ENCODE results near the gene CLCN7. TPM values are rescaled to one million over a fixed set of nuclear protein-coding genes. Genes with fewer than 3 reads are reported as not detected.

CLCN7 gene
- total and polyA plus RNA-seq, 2 donors (not counting 3 experiments of a cell fraction or from before 2014, with no cell fraction given): 59.8 to 94.9 TPM

GRCh38 chr16:1466968-1467521, 7.8 kb downstream of the CLCN7 start:
- TF ChIP-seq MYC (IDR thresholded peaks at IDR 0.05; ENCODE audit: low read depth, low read length): no peak
- TF ChIP-seq FOS (IDR thresholded peaks at IDR 0.05; ENCODE audit: borderline replicate concordance, insufficient read depth, low read length): no peak
- no peak for TF ChIP-seq POLR2A (IDR thresholded peaks at IDR 0.05; ENCODE audit: low read depth, low read length)
- TF ChIP-seq GATA2 (IDR thresholded peaks at IDR 0.05; ENCODE audit: insufficient read depth, insufficient read length, low read depth, low read length): no peak
- TF ChIP-seq, protein P1, sequence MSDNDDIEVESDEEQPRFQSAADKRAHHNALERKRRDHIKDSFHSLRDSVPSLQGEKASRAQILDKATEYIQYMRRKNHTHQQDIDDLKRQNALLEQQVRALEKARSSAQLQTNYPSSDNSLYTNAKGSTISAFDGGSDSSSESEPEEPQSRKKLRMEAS (IDR thresholded peaks at IDR 0.05; ENCODE audit: insufficient read depth, insufficient read length): no peak
- no peak for TF ChIP-seq POLR2AphosphoS5 (IDR thresholded peaks at IDR 0.05; ENCODE audit: insufficient read depth, low read depth, low read length)
- no peak for TF ChIP-seq JUN (IDR thresholded peaks at IDR 0.05; ENCODE audit: borderline replicate concordance, insufficient read depth, insufficient read length, low read depth)
- no peak for TF ChIP-seq CTCF (IDR thresholded peaks at IDR 0.05; ENCODE audit: extremely low read depth in 1 of 2, insufficient read depth in 1 of 2, low read depth in 1 of 2, low read length in 2 of 2)
- no peak for TF ChIP-seq EZH2 (IDR thresholded peaks at IDR 0.05; ENCODE audit: borderline replicate concordance, low read depth, low read length, severe bottlenecking)
- H3K36me3 ChIP-seq (ENCODE audit: control insufficient read depth in 2 of 2, extremely low read depth in 1 of 2, insufficient read depth in 2 of 2, low read length in 2 of 2): peaks cover 0 to 6% of the 10 kb centered on the region in 2 experiments
- no peak overlapping the region for H3K27ac ChIP-seq (ENCODE audit: insufficient read depth, low read depth, low read length)
- DNase-seq (ENCODE audit: low read depth, low spot score) (no peak), FAIRE-seq (no peak)
- dilution Hi-C loops (cut with MboI; ENCODE audit: extremely low pct_ligation_motif_present, low sequenced_read_pairs): no loop called here
- ChIA-PET CTCF (no interaction called here), POLR2A (no interaction called here)
- BruUV-seq (replicated peaks): no TSS peak
- H3K9me1 ChIP-seq (replicated peaks; ENCODE audit: control insufficient read depth, extremely low read depth, insufficient read depth, low read length): no peaks in the 10 kb centered on the region
- H3K4me1 ChIP-seq (ENCODE audit: control insufficient read depth, extremely low read depth, insufficient read depth, low read length): no peaks in the 10 kb centered on the region
- H4K20me1 ChIP-seq (replicated peaks; ENCODE audit: control insufficient read depth, extremely low read depth, insufficient read depth, low read length): no peaks in the 10 kb centered on the region
- H3K9me3 ChIP-seq (replicated peaks; ENCODE audit: control insufficient read depth, insufficient read depth, low read length): no peaks in the 10 kb centered on the region
- H3K4me2 ChIP-seq (ENCODE audit: insufficient read depth, low read length): no peak overlapping the region
- H3K4me3 ChIP-seq (replicated peaks in 1 of 3; ENCODE audit: insufficient read depth in 1 of 3, low read depth in 1 of 3, low read length in 3 of 3): no peak overlapping the region
- H3K9ac ChIP-seq (replicated peaks; ENCODE audit: extremely low read depth, insufficient read depth, low read length): no peak overlapping the region
- H3K79me2 ChIP-seq (ENCODE audit: control insufficient read depth, insufficient read depth, low read length): peaks cover 18% of the 10 kb centered on the region
- intact Hi-C loops (cut with micrococcal nuclease): no loop called here
- H3K27me3 ChIP-seq (ENCODE audit: control insufficient read depth in 2 of 2, insufficient read depth in 2 of 2, low read length in 2 of 2): no peaks in the 10 kb centered on the region
- H2AFZ ChIP-seq (ENCODE audit: low read depth, low read length): no peak overlapping the region
